ENCODE data around the gene TRMT2A. TPM values are rescaled to one million over a fixed set of nuclear protein-coding genes. Genes with fewer than 3 reads are reported as not detected.

Gene TRMT2A
- total RNA-seq, 6 experiments from 2014 or later = 26.9 to 54.6 (median 29.1) TPM

DNA sequence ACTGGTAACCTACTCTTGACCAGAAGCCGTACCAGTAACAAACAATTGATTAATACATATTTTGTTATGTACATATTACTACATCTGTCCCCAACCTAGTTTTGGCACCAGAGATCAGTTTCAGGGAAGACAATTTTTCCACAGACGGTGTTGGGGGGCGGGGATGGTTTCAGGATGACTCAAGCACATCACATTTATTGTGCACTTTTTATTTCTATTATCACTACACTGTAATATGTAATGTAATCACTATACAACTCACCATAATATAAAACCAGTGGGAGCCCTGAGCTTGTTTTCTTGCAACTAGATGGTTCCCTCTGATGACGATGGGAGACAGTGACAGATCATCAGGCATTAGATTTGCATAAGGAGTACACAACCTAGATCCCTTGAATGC lies 21.5 kb downstream of the TRMT2A start:
- TF ChIP-seq POLR2A (IDR thresholded peaks at IDR 0.05) = no peak
- TF ChIP-seq, protein P1, sequence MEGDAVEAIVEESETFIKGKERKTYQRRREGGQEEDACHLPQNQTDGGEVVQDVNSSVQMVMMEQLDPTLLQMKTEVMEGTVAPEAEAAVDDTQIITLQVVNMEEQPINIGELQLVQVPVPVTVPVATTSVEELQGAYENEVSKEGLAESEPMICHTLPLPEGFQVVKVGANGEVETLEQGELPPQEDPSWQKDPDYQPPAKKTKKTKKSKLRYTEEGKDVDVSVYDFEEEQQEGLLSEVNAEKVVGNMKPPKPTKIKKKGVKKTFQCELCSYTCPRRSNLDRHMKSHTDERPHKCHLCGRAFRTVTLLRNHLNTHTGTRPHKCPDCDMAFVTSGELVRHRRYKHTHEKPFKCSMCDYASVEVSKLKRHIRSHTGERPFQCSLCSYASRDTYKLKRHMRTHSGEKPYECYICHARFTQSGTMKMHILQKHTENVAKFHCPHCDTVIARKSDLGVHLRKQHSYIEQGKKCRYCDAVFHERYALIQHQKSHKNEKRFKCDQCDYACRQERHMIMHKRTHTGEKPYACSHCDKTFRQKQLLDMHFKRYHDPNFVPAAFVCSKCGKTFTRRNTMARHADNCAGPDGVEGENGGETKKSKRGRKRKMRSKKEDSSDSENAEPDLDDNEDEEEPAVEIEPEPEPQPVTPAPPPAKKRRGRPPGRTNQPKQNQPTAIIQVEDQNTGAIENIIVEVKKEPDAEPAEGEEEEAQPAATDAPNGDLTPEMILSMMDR (IDR thresholded peaks at IDR 0.05) = no peak
- ATAC-seq (no peak), DNase-seq (peak in 1 of 3 donors; percentile 19)
- H3K36me3 ChIP-seq = peaks cover 0 to 57% (median 25%) of the 10 kb centered on the region in 4 donors
- H3K4me1 ChIP-seq = peaks cover 0 to 26% (median 12%) of the 10 kb centered on the region in 4 donors
- H3K27ac ChIP-seq = no peak overlapping the region
- no peaks in the 10 kb centered on the region for H3K9me3 ChIP-seq
- intact Hi-C loops (cut with DNase I) = loop anchor here in 1 of 2 donors (10.0 kb wide), 1 partner anchor 131 kb away; no protein-coding TSS in a partner anchor
- WGBS (ENCODE audit: insufficient coverage, low coverage, low lambda C conversion rate, missing lambda C conversion rate) = 70% methylated on average over 4 of the region's 4 CpGs
- H3K4me3 ChIP-seq = no peak overlapping the region
- no peaks in the 10 kb centered on the region for H3K27me3 ChIP-seq

DNA sequence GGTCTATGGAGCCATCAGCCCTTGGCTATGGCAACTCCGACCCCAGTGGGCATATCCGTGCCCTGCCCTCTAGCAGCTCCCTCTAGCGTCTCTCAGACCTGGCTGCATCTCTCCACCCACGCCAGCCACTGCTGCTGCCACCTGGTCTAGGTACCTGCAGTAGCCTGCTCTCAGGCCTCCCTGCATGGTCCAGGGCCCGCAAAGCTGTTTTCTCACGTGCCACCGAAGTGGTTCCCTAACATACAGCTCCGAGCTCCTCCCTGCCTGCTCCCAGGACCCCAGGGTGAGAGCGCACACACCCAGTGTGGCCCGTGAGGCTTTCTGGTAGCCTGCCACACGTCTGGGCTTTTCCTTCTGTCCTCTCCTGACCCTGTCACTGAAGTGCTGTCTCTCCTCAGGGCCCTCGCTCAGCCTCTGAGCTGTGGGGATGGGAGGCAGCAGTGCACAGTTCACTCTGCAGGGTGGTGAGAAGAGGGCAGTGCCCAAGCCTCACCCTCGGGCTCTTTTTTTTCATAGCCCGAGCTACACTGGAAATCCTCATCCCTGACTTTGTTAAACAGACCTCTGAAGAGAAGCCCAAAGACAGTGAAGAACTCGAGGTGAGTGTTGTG lies 22.7 kb downstream of the TRMT2A start:
- intact Hi-C loops (cut with DNase I) = loop anchor here in 1 of 2 donors (10.0 kb wide), 1 partner anchor 130 kb away; no protein-coding TSS in a partner anchor
- Histone ChIP-seq H3K36me3 (peaks cover 9 to 65% (median 30%) of the 10 kb centered on the region in 4 donors), H3K4me1 (peaks cover 0 to 26% (median 12%) of the 10 kb centered on the region in 4 donors), H3K9me3 (no peaks in the 10 kb centered on the region), H3K27me3 (no peaks in the 10 kb centered on the region), H3K27ac (peak overlapping the region; percentile 51 to 89 (median 81)), H3K4me3 (no peak overlapping the region)
- 70% methylated on average over 5 of the region's 15 CpGs for WGBS (ENCODE audit: insufficient coverage, low coverage, low lambda C conversion rate, missing lambda C conversion rate)
- TF ChIP-seq POLR2A (IDR thresholded peaks at IDR 0.05) = no peak
- TF ChIP-seq, protein P1 (IDR thresholded peaks at IDR 0.05) = peak in 3 of 4 donors; percentile 1 to 23 (median 17)
- DNase-seq (peak in 2 of 3 donors; percentile 40 to 62), ATAC-seq (peak; percentile 29 to 47 (median 40))

DNA sequence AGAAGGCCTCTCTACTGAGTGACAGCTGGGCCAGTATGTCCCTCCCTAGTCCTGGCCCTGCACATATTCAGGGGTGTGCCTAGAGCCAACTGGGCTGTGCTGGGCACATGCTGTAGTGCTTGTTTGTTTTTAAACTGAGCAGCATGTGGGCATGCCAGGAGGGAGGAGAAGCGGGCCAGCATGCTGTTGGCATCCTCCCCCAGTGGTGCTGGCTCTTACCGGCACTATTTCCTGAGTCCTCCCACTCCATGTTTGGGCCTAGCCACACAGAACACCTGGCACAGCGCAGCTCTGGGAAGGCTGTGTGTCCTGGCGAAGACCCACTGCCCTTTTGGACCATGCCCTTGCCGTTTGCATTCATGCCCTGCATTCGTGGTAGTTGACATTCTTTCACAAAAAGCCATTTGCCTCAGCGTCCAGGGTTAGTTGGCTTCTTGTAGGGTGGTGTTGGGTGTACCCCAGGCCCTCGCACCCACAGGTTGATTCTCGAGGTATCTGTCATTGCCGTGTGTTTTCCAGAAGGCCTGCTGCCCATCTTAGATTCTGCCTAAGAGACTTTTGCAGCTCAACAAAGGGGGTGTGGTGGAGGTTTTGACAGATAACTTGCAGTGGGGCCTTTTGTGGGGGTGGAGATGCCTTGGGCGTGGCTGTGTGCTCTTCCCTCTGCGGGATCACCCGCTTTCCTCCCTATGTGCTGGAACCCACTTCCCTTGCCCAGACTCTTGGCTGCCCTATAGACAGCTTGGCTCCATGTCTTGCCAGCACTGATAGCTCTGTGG lies 23.4 kb downstream of the TRMT2A start:
- Histone ChIP-seq H3K27me3 (no peaks in the 10 kb centered on the region), H3K4me3 (no peak overlapping the region), H3K36me3 (peaks cover 9 to 68% (median 30%) of the 10 kb centered on the region in 4 donors), H3K4me1 (peaks cover 0 to 26% (median 12%) of the 10 kb centered on the region in 4 donors), H3K9me3 (no peaks in the 10 kb centered on the region), H3K27ac (peak overlapping the region; percentile 51 to 89 (median 81))
- DNase-seq = peak; percentile 88 to 97 (median 97)
- TF ChIP-seq POLR2A (IDR thresholded peaks at IDR 0.05) = no peak
- TF ChIP-seq, protein P1 (IDR thresholded peaks at IDR 0.05) = peak in 1 of 4 donors; percentile 28
- intact Hi-C loops (cut with DNase I) = loop anchor here in 1 of 2 donors (10.0 kb wide), 1 partner anchor 129 kb away; no protein-coding TSS in a partner anchor
- 26% methylated on average over 7 of the region's 13 CpGs for WGBS (ENCODE audit: insufficient coverage, low coverage, low lambda C conversion rate, missing lambda C conversion rate)
- ATAC-seq = peak; percentile 93 to 96 (median 96)

DNA sequence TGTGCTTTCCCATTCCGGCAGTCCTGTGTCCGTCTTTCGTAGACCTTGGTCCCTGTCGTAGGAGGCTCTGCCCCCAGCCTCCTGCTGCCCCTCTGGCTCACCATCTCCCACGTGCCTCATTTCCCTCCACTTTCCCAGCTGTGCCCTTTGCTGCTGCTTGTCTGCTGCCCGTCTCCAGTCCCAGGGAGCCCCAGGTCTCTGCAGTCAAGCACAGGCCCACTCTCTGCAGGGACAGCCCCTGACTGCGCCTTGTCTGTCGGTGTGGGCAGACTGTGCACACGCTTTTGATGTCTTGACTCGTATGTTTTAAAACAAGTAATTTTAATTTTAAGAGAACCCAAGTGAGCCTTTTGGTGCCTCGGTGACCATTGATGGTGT lies 24.6 kb downstream of the TRMT2A start:
- H3K4me3 ChIP-seq = no peak overlapping the region
- intact Hi-C loops (cut with DNase I) = loop anchor here in 1 of 2 donors (10.0 kb wide), 1 partner anchor 128 kb away; no protein-coding TSS in a partner anchor
- no peaks in the 10 kb centered on the region for H3K9me3 ChIP-seq
- no peak for ATAC-seq
- no peaks in the 10 kb centered on the region for H3K27me3 ChIP-seq
- no peak for DNase-seq
- H3K4me1 ChIP-seq = peaks cover 0 to 26% (median 12%) of the 10 kb centered on the region in 4 donors
- peak overlapping the region in 2 of 3 donors; percentile 54 to 89 for H3K27ac ChIP-seq
- WGBS (ENCODE audit: insufficient coverage, low coverage, low lambda C conversion rate, missing lambda C conversion rate) = 89% methylated on average over 10 of the region's 11 CpGs
- peaks cover 9 to 73% (median 31%) of the 10 kb centered on the region in 4 donors for H3K36me3 ChIP-seq
- TF ChIP-seq POLR2A (IDR thresholded peaks at IDR 0.05) = no peak
- TF ChIP-seq, protein P1 (IDR thresholded peaks at IDR 0.05) = no peak
